Ovary (tissue), 3 donors: ENCODE measurements around the gene HECW1.

Experiments
- EP300 ChIP-seq: sonication (generic); formaldehyde crosslinking; IDR thresholded peaks from one replicate; pipeline ENCODE4 v1.6.1; 2017; ENCODE audit warnings: antibody characterized with exemption
- POLR2A ChIP-seq: fragments of 450-650 bp; IDR thresholded peaks from one replicate; pipeline ENCODE4 v1.6.1; 2017; ENCODE audit warnings: antibody characterized with exemption, mild to moderate bottlenecking, moderate library complexity
- TF ChIP-seq, protein P1 (sequence below), 3 donors: fragments of 450-650 bp in 2 of 3; fragments of 200-600 bp in 1 of 3; IDR thresholded peaks; one replicate each; pipeline versions ENCODE4 v1.5.1 to v1.8.0; 2016 to 2022; ENCODE audit warnings: antibody characterized with exemption in 3 of 3, mild to moderate bottlenecking in 1 of 3
- donor health status: DM: no; HTN: no; CAD: no.

DNA sequence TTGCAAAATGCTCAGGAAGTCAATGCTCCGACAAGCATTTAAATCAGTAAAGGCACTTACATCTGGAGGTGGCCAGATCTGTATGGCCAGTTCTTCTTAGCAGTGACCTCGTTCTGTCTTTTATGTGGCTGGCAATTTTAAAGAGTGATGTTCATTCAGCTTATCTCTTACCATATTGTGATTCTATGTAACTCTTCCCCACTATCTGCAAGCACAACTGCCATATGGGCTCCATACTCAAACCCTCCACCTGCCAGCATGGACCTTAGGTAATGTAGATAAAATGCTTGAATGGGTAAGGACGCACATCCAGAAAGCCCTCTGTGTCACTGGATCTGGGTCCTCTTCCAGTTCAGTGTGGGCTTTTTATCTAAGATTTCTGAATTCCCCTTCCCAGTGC is 428.0 kb downstream of the HECW1 start:
- TF ChIP-seq, protein P1, sequence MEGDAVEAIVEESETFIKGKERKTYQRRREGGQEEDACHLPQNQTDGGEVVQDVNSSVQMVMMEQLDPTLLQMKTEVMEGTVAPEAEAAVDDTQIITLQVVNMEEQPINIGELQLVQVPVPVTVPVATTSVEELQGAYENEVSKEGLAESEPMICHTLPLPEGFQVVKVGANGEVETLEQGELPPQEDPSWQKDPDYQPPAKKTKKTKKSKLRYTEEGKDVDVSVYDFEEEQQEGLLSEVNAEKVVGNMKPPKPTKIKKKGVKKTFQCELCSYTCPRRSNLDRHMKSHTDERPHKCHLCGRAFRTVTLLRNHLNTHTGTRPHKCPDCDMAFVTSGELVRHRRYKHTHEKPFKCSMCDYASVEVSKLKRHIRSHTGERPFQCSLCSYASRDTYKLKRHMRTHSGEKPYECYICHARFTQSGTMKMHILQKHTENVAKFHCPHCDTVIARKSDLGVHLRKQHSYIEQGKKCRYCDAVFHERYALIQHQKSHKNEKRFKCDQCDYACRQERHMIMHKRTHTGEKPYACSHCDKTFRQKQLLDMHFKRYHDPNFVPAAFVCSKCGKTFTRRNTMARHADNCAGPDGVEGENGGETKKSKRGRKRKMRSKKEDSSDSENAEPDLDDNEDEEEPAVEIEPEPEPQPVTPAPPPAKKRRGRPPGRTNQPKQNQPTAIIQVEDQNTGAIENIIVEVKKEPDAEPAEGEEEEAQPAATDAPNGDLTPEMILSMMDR (IDR thresholded peaks at IDR 0.05): no peak
- no peak for TF ChIP-seq EP300
- no peak for TF ChIP-seq POLR2A
